Spleen (tissue), 7 donors: ENCODE data around the gene C1QC.

Experiments used
- CTCF ChIP-seq, 11 experiments: fragments of 200-600 bp in 7 of 11; fragments of 450-650 bp in 4 of 11; sonication (generic) in 4 of 11; IDR thresholded peaks in 8 of 11; conservative IDR thresholded peaks in 3 of 11; 1 replicate in 7 of 11; 2 replicates in 4 of 11; pipeline versions ENCODE4 v1.4.0 to v1.8.0; 2016 to 2021; ENCODE audit warnings: antibody characterized with exemption in 11 of 11, inconsistent platforms in 4 of 11, mild to moderate bottlenecking in 1 of 11
- POLR2A ChIP-seq, 3 donors: fragments of 450-650 bp; IDR thresholded peaks; one replicate each; pipeline ENCODE4 v1.5.1; 2017; ENCODE audit warnings: antibody characterized with exemption in 3 of 3, mild to moderate bottlenecking in 1 of 3
- donor health status: DM: no; HTN: no; CAD: no; lungs with moderate emphysema.
- donor health status: DM: no; HTN: no; CAD: no.
- donor health status: DM: no; HTN: no; CAD: no.

GRCh38 chr1:22694172-22694571, 50.7 kb downstream of the C1QC start:
- TF ChIP-seq CTCF (IDR thresholded peaks at IDR 0.05 in 8 of 11, conservative IDR thresholded peaks at IDR 0.05 in 3 of 11), result no peak
- no peak for TF ChIP-seq POLR2A (IDR thresholded peaks at IDR 0.05)
